HepG2 (cell line): ENCODE data around the gene CFL1. TPM values are rescaled to one million over a fixed set of nuclear protein-coding genes. Genes with fewer than 3 reads are reported as not detected.

Experiments used
- CSRNP2 ChIP-seq: sonication (generic); formaldehyde crosslinking; conservative IDR thresholded peaks from 2 replicates; pipeline ENCODE4 v1.8.0; 2022; ENCODE audit warnings: low read depth, missing genetic modification reagents
- HDAC6 ChIP-seq: fragments of 200-600 bp; sonication (generic); IDR thresholded peaks from 2 replicates; pipeline ENCODE4 v1.7.0; 2017; ENCODE audit warnings: mild to moderate bottlenecking, antibody characterized with exemption, low read length, low read depth
- KDM3A ChIP-seq: IDR thresholded peaks from 2 replicates; pipeline ENCODE4 v1.6.1; 2018; ENCODE audit warnings: low read depth, missing compliant biosample characterization
- KDM4B ChIP-seq: sonication (generic); formaldehyde crosslinking; IDR thresholded peaks from 2 replicates; pipeline ENCODE4 v1.4.0; 2020; ENCODE audit warnings: missing genetic modification reagents
- TMF1 ChIP-seq: sonication (generic); formaldehyde crosslinking; IDR thresholded peaks from 2 replicates; pipeline ENCODE4 v1.8.1; 2022; ENCODE audit warnings: low read depth, missing genetic modification reagents
- ZBTB14 ChIP-seq: sonication (generic); formaldehyde crosslinking; IDR thresholded peaks from 2 replicates; pipeline ENCODE4 v1.4.0; 2020; ENCODE audit warnings: missing genetic modification reagents
- ZBTB20 ChIP-seq: sonication (generic); formaldehyde crosslinking; IDR thresholded peaks from 2 replicates; pipeline ENCODE4 v1.8.1; 2023; ENCODE audit warnings: missing genetic modification reagents, low read depth, mild to moderate bottlenecking, borderline replicate concordance
- ZFP36L2 ChIP-seq: sonication (generic); formaldehyde crosslinking; IDR thresholded peaks from 2 replicates; pipeline ENCODE4 v1.4.0; 2020; ENCODE audit warnings: missing genetic modification reagents
- ZNF558 ChIP-seq: sonication (generic); formaldehyde crosslinking; IDR thresholded peaks from 2 replicates; pipeline ENCODE4 v1.9.0; 2022; ENCODE audit warnings: mild to moderate bottlenecking, missing genetic modification reagents, borderline replicate concordance
- ZNF564 ChIP-seq: sonication (generic); formaldehyde crosslinking; IDR thresholded peaks from 2 replicates; pipeline ENCODE4 v1.8.1; 2023; ENCODE audit warnings: mild to moderate bottlenecking, missing genetic modification reagents
- ZNF569 ChIP-seq: sonication (generic); formaldehyde crosslinking; IDR thresholded peaks from 2 replicates; pipeline ENCODE4 v1.5.0; 2020; ENCODE audit warnings: mild to moderate bottlenecking, missing genetic modification reagents, moderate library complexity, borderline replicate concordance
- ZNF891 ChIP-seq: sonication (generic); formaldehyde crosslinking; IDR thresholded peaks from 2 replicates; pipeline ENCODE4 v1.5.0; 2020; ENCODE audit warnings: mild to moderate bottlenecking, missing genetic modification reagents
- ZXDC ChIP-seq: sonication (generic); formaldehyde crosslinking; IDR thresholded peaks from 2 replicates; pipeline ENCODE4 v1.5.0; 2020; ENCODE audit warnings: mild to moderate bottlenecking, missing genetic modification reagents
- polyA plus RNA-seq, 8 experiments: library from polyadenylated mRNA; depleted of rRNA in 3 of 8; stranded (reverse) in 7 of 8; unstranded in 1 of 8; fragments of >200 nt; fragmentation: Illumina TruSeq in 4 of 8; extraction: Trizol in 4 of 8; gene quantifications; 2 replicates each; pipeline versions ENCODE4 v1.2.1 to v1.2.3, GENCODE V29; 2011 to 2016; ENCODE audit warnings: low read depth in 4 of 8, missing spikeins in 1 of 8, mixed read lengths in 1 of 8; ENCODE audit not compliant: insufficient read depth in 1 of 8
- total RNA-seq, 5 experiments: library from RNA; depleted of rRNA; stranded (reverse); fragments of >200 nt; fragmentation: Illumina TruSeq; extraction: Trizol; gene quantifications; 2 replicates each; pipeline ENCODE4 v1.2.3, GENCODE V29; 2016; ENCODE audit warnings: low read depth in 1 of 5
- TF ChIP-seq, protein P1 (sequence below): sonication (generic); formaldehyde crosslinking; IDR thresholded peaks from 2 replicates; pipeline ENCODE4 v1.4.0; 2020; ENCODE audit warnings: mild to moderate bottlenecking, missing genetic modification reagents, borderline replicate concordance
- TF ChIP-seq, protein P2 (sequence below): sonication (generic); formaldehyde crosslinking; IDR thresholded peaks from 2 replicates; pipeline ENCODE4 v1.4.0; 2020; ENCODE audit warnings: mild to moderate bottlenecking, missing genetic modification reagents, borderline replicate concordance

CFL1 gene
- total and polyA plus RNA-seq, 2 of the 13 experiments (the other 11 are each of a cell fraction or from before 2014, with no cell fraction given) = 379 to 383 TPM

- TF ChIP-seq CSRNP2 (CRISPR knock-in tag) (no peak), HDAC6 (no peak), KDM3A (peak; percentile 74), ZNF891 (CRISPR knock-in tag) (no peak), TMF1 (no peak), ZFP36L2 (CRISPR knock-in tag) (no peak), ZBTB14 (no peak), ZXDC (CRISPR knock-in tag) (no peak), ZNF564 (0 out of 2 replicates have a peak, but pooled peaks have one; percentile 16), ZNF558 (CRISPR knock-in tag) (peak; percentile 83; the same call in 1 of the 2 replicates), ZNF569 (CRISPR knock-in tag) (0 out of 2 replicates have a peak, but pooled peaks have one; percentile 62), ZBTB20 (peak; percentile 41; the same call in 1 of the 2 replicates), KDM4B (no peak)
- TF ChIP-seq, protein P1, sequence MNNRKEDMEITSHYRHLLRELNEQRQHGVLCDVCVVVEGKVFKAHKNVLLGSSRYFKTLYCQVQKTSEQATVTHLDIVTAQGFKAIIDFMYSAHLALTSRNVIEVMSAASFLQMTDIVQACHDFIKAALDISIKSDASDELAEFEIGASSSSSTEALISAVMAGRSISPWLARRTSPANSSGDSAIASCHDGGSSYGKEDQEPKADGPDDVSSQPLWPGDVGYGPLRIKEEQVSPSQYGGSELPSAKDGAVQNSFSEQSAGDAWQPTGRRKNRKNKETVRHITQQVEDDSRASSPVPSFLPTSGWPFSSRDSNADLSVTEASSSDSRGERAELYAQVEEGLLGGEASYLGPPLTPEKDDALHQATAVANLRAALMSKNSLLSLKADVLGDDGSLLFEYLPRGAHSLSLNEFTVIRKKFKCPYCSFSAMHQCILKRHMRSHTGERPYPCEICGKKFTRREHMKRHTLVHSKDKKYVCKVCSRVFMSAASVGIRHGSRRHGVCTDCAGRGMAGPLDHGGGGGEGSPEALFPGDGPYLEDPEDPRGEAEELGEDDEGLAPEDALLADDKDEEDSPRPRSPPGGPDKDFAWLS (CRISPR knock-in tag) = no peak
- TF ChIP-seq, protein P2, sequence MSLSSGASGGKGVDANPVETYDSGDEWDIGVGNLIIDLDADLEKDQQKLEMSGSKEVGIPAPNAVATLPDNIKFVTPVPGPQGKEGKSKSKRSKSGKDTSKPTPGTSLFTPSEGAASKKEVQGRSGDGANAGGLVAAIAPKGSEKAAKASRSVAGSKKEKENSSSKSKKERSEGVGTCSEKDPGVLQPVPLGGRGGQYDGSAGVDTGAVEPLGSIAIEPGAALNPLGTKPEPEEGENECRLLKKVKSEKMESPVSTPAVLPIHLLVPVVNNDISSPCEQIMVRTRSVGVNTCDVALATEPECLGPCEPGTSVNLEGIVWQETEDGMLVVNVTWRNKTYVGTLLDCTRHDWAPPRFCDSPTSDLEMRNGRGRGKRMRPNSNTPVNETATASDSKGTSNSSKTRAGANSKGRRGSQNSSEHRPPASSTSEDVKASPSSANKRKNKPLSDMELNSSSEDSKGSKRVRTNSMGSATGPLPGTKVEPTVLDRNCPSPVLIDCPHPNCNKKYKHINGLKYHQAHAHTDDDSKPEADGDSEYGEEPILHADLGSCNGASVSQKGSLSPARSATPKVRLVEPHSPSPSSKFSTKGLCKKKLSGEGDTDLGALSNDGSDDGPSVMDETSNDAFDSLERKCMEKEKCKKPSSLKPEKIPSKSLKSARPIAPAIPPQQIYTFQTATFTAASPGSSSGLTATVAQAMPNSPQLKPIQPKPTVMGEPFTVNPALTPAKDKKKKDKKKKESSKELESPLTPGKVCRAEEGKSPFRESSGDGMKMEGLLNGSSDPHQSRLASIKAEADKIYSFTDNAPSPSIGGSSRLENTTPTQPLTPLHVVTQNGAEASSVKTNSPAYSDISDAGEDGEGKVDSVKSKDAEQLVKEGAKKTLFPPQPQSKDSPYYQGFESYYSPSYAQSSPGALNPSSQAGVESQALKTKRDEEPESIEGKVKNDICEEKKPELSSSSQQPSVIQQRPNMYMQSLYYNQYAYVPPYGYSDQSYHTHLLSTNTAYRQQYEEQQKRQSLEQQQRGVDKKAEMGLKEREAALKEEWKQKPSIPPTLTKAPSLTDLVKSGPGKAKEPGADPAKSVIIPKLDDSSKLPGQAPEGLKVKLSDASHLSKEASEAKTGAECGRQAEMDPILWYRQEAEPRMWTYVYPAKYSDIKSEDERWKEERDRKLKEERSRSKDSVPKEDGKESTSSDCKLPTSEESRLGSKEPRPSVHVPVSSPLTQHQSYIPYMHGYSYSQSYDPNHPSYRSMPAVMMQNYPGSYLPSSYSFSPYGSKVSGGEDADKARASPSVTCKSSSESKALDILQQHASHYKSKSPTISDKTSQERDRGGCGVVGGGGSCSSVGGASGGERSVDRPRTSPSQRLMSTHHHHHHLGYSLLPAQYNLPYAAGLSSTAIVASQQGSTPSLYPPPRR (CRISPR knock-in tag) = no peak
Observed at GRCh38 chr11:65860278-65861164, 2.5 kb upstream of the CFL1 start, which contains the start of gene MUS81 (continued).
